OCI-LY3 (cell line): ENCODE measurements around the gene WNT7B.

Experiments used
- H2AFZ ChIP-seq: fragments of 200-600, 300-600 bp; shearing (Covaris generic); 2 replicates; pipeline ENCODE4 v1.6.0; 2014; ENCODE audit warnings: antibody characterized with exemption, low read depth, low read length
- H3K27ac ChIP-seq: fragments of 200-600, 300-600 bp; sonication (generic); 2 replicates; pipeline ENCODE4 v1.5.1; 2014; ENCODE audit warnings: mild to moderate bottlenecking, low read length, moderate library complexity, mixed read lengths
- H3K27me3 ChIP-seq: fragments of 200-600, 300-600 bp; sonication (generic); 2 replicates; pipeline ENCODE4 v1.6.1; 2014; ENCODE audit warnings: low read depth, low read length, mixed read lengths
- H3K36me3 ChIP-seq: fragments of 200-600, 300-600 bp; sonication (generic); replicated peaks from 2 replicates; pipeline ENCODE3; 2014; ENCODE audit warnings: low read depth, low read length, mixed read lengths
- H3K4me1 ChIP-seq: fragments of 300-600, 200-600 bp; sonication (generic); 2 replicates; pipeline ENCODE4 v1.6.1; 2014; ENCODE audit warnings: low read length, mixed read lengths
- H3K4me2 ChIP-seq: fragments of 200-600, 300-600 bp; sonication (generic); 2 replicates; pipeline ENCODE4 v1.6.1; 2014; ENCODE audit warnings: low read length, mixed read lengths
- H3K4me3 ChIP-seq: fragments of 300-600, 200-600 bp; sonication (generic); 2 replicates; pipeline ENCODE4 v1.5.1; 2014; ENCODE audit warnings: antibody characterized with exemption, mild to moderate bottlenecking, low read length, moderate library complexity
- H3K79me2 ChIP-seq: fragments of 300-600, 200-600 bp; shearing (Covaris generic); 2 replicates; pipeline ENCODE4 v1.6.1; 2014; ENCODE audit warnings: mild to moderate bottlenecking, low read length, mixed read lengths
- H3K9ac ChIP-seq: fragments of 300-600, 200-600 bp; shearing (Covaris generic); 2 replicates; pipeline ENCODE4 v1.6.0; 2014; ENCODE audit warnings: mild to moderate bottlenecking, low read length, moderate library complexity
- H3K9me3 ChIP-seq: fragments of 200-600, 300-600 bp; shearing (Covaris generic); 2 replicates; pipeline ENCODE4 v1.6.1; 2014; ENCODE audit warnings: low read length, mixed read lengths; ENCODE audit not compliant: insufficient read depth
- H4K20me1 ChIP-seq: fragments of 200-600, 300-600 bp; sonication (generic); 2 replicates; pipeline ENCODE4 v1.6.1; 2016; ENCODE audit warnings: low read length, mixed read lengths; ENCODE audit not compliant: insufficient read depth
- EZH2phosphoT487 ChIP-seq: fragments of 200-600 bp; shearing (Covaris generic); IDR thresholded peaks from 2 replicates; pipeline ENCODE4 v1.6.1; 2018; ENCODE audit warnings: antibody characterized with exemption, mixed run types, low read depth
- TF ChIP-seq, protein P1 (sequence below): fragments of 200-600, 300-600 bp; sonication (generic); IDR thresholded peaks from 2 replicates; pipeline ENCODE4 v1.5.1; 2014; ENCODE audit warnings: antibody characterized with exemption, low read length, low read depth

WNT7B gene

DNA sequence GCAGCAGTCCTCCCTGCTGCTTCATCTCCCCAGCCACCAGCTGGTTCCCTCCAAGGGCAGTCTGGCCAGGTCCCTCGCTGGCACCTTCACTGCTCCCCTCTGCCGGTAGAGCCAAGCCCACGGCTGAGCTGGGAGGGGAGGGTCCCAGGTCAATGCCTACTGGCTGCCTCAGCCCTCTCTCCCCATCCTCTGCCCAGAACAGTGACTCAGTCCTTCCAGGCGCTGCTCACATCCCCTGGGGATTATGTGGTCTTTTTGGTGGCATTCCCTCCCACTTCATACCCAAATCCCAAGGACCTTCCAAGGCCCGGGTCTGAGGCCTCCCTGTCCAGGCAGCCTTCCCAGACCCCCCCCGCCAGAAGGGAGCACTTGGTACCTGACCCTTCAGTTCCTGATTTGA is 44.9 kb downstream of the WNT7B start:
- TF ChIP-seq, protein P1, sequence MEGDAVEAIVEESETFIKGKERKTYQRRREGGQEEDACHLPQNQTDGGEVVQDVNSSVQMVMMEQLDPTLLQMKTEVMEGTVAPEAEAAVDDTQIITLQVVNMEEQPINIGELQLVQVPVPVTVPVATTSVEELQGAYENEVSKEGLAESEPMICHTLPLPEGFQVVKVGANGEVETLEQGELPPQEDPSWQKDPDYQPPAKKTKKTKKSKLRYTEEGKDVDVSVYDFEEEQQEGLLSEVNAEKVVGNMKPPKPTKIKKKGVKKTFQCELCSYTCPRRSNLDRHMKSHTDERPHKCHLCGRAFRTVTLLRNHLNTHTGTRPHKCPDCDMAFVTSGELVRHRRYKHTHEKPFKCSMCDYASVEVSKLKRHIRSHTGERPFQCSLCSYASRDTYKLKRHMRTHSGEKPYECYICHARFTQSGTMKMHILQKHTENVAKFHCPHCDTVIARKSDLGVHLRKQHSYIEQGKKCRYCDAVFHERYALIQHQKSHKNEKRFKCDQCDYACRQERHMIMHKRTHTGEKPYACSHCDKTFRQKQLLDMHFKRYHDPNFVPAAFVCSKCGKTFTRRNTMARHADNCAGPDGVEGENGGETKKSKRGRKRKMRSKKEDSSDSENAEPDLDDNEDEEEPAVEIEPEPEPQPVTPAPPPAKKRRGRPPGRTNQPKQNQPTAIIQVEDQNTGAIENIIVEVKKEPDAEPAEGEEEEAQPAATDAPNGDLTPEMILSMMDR = no peak
- TF ChIP-seq EZH2phosphoT487 = no peak
- H2AFZ ChIP-seq = no peak overlapping the region
- H3K27me3 ChIP-seq = peaks cover 41% of the 10 kb centered on the region
- no peaks in the 10 kb centered on the region for H3K36me3 ChIP-seq
- H3K79me2 ChIP-seq = no peaks in the 10 kb centered on the region
- no peaks in the 10 kb centered on the region for H3K9me3 ChIP-seq
- no peak overlapping the region for H3K4me2 ChIP-seq
- H3K4me3 ChIP-seq = no peak overlapping the region
- no peak overlapping the region for H3K9ac ChIP-seq
- H3K27ac ChIP-seq = no peak overlapping the region
- H4K20me1 ChIP-seq = no peaks in the 10 kb centered on the region
- H3K4me1 ChIP-seq = no peaks in the 10 kb centered on the region

GRCh38 chr22:45931042-45931441 is 45.9 kb downstream of the WNT7B start:
- no peak overlapping the region for H3K27ac ChIP-seq
- peaks cover 32% of the 10 kb centered on the region for H3K27me3 ChIP-seq
- H2AFZ ChIP-seq = no peak overlapping the region
- H3K4me1 ChIP-seq = no peaks in the 10 kb centered on the region
- H3K4me3 ChIP-seq = no peak overlapping the region
- H3K79me2 ChIP-seq = no peaks in the 10 kb centered on the region
- no peak overlapping the region for H3K9ac ChIP-seq
- no peaks in the 10 kb centered on the region for H4K20me1 ChIP-seq
- TF ChIP-seq, protein P1 = no peak
- TF ChIP-seq EZH2phosphoT487 = no peak
- no peak overlapping the region for H3K4me2 ChIP-seq
- no peaks in the 10 kb centered on the region for H3K36me3 ChIP-seq
- no peaks in the 10 kb centered on the region for H3K9me3 ChIP-seq

GRCh38 chr22:45930324-45930723 is 46.6 kb downstream of the WNT7B start:
- Histone ChIP-seq H3K27me3 (peaks cover 25% of the 10 kb centered on the region), H3K27ac (no peak overlapping the region), H3K9ac (no peak overlapping the region), H3K4me1 (no peaks in the 10 kb centered on the region), H3K36me3 (no peaks in the 10 kb centered on the region), H3K4me2 (no peak overlapping the region), H3K9me3 (no peaks in the 10 kb centered on the region), H4K20me1 (no peaks in the 10 kb centered on the region), H3K4me3 (no peak overlapping the region), H2AFZ (no peak overlapping the region), H3K79me2 (no peaks in the 10 kb centered on the region)
- TF ChIP-seq, protein P1 = no peak
- no peak for TF ChIP-seq EZH2phosphoT487

DNA sequence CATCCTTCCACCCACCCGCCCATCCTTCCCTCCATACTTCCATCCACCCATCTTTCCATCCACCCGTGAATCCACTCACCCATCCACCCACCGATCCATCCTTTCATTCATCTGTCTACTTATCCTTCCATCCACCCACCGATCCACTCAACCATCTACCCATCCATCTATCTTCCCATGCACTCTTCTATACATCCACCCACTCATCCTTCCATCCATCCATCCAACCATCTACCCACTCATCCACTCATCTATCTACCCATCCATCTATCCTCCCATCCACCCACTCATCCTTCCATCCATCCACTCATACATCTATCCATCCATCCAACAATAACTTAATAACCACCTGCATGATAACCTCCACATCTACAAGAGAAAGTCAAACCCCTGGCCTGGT is 47.3 kb downstream of the WNT7B start:
- Histone ChIP-seq H3K27ac (no peak overlapping the region), H3K9ac (no peak overlapping the region), H3K4me3 (no peak overlapping the region), H3K36me3 (no peaks in the 10 kb centered on the region), H3K9me3 (no peaks in the 10 kb centered on the region), H3K4me2 (no peak overlapping the region), H3K79me2 (no peaks in the 10 kb centered on the region), H3K27me3 (peaks cover 18% of the 10 kb centered on the region), H4K20me1 (no peaks in the 10 kb centered on the region), H2AFZ (no peak overlapping the region), H3K4me1 (no peaks in the 10 kb centered on the region)
- no peak for TF ChIP-seq EZH2phosphoT487
